Left ventricle myocardium superior (tissue), 1 donor: ENCODE data around the gene PPFIA4. TPM values are rescaled to one million over a fixed set of nuclear protein-coding genes. Genes with fewer than 3 reads are reported as not detected.
A peak's percentile ranks its signal among the peaks of the same experiment; 100 is the strongest.
"Not testable (repeated sequence)": the region's sequence is repeated elsewhere in the genome, so short reads cannot be mapped to it uniquely, and the experiment has no call there.

Source experiments
- ATAC-seq: fragments of 200-7000 bp; cut with Tn5 transposase; one replicate; pipeline ENCODE4 v1.9.1; 2020; ENCODE audit warnings: mild to moderate bottlenecking, moderate library complexity
- DNase-seq: peaks from one replicate; pipeline ENCODE4 v3.0.0-alpha.2; 2020
- intact Hi-C: fragments of 100-400 bp; cut with micrococcal nuclease; formaldehyde crosslinking; loops from one replicate; pipeline ENCODE4 v1.11.0; 2022
- long read RNA-seq: library from polyadenylated mRNA; unstranded; transcript quantifications from one replicate; pipeline ENCODE4 v2.0.0, GENCODE V29; 2021
- total RNA-seq: library from RNA; stranded (reverse); fragmentation: NEBNext Ultra II Directional; extraction: Animal tissue kit (Norgen Biotek cat#: 25700); gene quantifications from one replicate; pipeline ENCODE4 v1.2.1, GENCODE V29; 2021
- donor health status: DM: no; HTN: yes; CAD: no; lungs with severe emphysema.

The PPFIA4 gene
- total RNA-seq = 21.3 TPM
- long read RNA-seq, partial matches to known transcripts = 11 of 32 reads
- long read RNA-seq, other reads (novel, unspliced or antisense) = 21 of 32 reads

DNA sequence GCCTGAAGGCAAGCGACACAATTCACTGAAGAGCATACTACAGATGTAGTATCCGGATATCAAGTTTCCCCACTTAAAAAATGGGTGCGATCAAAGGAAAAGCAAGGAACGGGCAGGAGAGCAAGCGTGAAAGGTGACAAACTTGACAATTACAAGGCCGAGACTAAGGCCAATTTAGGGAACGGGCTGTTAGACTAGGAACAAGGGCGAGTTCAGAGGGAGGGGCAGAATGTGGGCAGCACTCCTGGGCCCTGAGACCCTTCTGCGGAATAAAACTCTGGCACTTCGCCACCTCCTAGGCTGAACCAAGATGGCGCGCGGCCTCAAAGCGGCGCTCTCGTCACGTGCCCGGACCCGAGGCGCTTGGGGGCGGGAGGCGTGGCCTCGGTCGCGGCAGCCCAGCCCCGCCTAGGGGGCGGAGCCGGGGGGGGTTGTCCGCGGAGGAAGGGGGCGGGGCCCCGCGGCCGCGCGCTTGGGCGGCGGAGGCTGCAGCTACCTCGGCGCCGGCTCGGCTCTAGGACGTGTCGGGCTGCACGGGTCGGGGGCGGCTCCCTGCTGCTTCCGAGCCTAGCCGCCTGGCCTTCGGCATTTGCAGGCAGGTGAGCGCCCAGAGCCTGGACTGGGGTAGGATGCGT lies at the start of gene PPFIA4:
TSS of gene PPFIA4 (plus strand) at position 461 of the 635 bp plus-strand sequence. CDS start 12,518 bp downstream, outside the sequence.
- ATAC-seq = peak; percentile 81
- intact Hi-C loops = no loop called here
- DNase-seq = peak; percentile 94

DNA sequence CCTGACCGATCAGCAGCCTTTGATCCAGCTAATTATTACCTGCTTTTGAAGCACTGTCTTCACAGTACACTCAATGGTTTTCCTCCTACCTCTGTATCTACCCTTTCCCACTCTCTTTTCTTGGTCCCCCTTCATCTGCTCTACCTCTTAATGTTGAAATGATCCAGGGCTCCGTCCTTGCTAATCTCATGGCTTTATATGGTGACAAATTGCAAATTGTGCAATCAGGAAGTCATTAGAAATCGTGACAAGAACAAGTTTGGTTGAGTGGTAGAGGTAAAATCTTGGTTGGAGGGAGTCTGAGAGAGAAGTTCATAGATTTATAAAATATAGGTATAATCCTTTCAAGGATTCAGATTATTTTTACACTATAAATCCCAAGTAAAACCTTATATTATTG lies 49.7 kb upstream of the PPFIA4 start:
- ATAC-seq = no peak
- DNase-seq = no peak
- intact Hi-C loops = no loop called here

DNA sequence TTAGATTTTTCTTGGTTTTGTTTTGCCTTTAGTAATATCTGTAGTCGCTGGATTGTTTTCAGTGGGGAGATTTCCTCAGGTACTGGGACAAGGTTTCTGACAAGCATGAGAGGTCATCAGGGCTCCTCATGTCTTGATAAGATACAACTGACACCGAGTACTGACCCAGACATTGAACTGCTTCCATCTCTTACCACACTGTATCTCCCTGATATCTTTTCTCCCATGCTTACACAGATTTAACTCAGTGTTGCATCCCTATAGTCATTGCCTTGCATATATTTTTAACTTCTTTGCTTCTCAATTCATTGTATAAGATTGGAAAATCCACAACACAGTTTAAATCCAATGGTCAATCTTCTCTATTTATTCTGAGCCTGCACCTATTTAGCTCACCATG lies 46.8 kb upstream of the PPFIA4 start:
- ATAC-seq = no peak
- intact Hi-C loops = no loop called here
- DNase-seq = no peak

DNA sequence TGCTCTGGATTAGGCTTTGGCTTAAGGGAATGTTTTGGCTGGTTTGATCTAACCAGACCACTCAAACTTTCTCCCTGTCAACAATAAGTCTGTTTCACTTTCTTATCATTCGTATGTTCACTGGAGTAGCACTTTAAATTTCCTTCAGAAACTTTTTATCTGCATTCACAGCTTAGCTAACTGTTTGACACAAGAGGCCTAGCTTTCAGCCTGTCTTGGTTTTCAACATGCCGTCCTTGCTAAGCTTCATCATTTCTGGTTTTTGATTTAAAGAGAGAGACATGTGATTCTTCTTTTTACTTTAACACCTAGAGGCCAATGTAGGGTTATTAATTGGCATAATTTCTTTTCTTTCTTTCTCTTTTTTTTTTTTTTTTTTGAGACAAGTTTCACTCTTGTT lies 44.4 kb upstream of the PPFIA4 start:
- no peak for ATAC-seq
- intact Hi-C loops = no loop called here

DNA sequence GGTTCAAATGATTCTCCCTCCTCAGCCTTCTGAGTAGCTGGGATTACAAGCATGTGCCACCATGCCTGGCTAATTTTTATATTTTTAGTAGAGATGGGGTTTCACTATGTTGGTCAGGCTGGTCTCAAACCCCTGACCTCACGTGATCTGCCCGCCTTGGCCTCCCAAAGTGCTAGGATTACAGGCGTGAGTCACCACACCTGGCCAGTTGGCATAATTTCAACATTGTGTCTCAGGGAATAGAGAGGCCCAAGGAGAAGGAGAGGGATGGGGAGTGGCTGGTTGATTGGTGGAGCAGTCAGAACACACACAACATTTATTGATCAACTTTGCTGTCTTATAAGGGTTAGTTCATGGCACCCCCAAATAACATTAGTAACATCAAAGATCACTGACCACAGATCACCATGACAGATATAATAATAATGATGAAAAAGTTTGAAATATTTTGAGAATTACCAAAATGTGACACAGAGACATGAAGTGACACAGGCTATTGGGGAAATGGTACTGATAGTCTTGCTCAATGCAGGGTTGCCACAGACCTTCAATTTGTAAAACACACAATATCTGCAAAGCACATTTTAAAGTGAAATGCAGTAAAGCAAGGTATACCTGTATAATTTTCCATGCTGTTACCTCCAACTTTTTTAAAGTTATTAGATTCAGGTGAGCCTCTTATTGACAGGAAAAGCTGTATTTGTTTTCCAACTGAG lies 43.4 kb upstream of the PPFIA4 start:
- ATAC-seq (no peak), DNase-seq (no peak)
- intact Hi-C loops = no loop called here

More for the DNA sequence above, 44.4 kb upstream of the PPFIA4 start:
- no peak for DNase-seq

DNA sequence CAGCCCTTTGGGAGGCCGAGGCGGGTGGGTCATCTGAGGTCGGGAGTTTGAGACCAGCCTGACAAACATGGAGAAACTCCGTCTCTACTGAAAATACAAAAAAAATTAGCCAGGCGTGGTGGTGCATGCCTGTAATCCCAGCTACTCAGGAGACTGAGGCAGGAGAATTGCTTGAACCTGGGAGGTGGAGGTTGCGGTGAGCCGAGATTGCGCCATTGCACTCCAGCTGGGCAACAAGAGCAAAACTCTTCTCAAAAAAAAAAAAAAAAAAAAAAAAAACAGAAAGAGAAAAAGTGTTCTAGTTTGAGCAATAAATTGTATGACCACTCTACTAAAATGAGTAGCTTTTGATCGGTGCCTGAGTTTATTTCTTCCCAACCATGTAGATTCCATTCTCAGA lies 40.2 kb upstream of the PPFIA4 start:
- ATAC-seq, intact Hi-C loops, DNase-seq: not testable (repeated sequence)

DNA sequence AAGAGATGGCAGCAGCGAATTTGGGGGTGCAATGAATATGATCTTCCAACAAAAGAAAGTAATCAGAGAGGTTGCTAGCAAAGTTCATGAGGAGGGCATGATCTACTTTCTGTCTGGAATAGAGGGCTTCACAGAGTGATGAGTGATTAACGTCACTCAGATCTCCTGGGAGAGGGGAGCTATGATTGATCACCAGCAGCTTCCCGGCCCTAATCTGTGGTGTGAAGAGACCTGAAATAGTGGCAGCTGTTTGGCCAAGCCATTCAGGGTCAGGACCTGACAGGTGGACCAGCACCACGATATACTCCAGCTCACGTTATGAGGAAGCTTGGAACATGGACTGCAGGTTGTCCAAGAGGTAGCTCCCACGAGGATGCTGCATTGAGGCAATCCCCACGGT lies 39.0 kb upstream of the PPFIA4 start:
- intact Hi-C loops = no loop called here
- no peak for ATAC-seq
- DNase-seq = no peak

DNA sequence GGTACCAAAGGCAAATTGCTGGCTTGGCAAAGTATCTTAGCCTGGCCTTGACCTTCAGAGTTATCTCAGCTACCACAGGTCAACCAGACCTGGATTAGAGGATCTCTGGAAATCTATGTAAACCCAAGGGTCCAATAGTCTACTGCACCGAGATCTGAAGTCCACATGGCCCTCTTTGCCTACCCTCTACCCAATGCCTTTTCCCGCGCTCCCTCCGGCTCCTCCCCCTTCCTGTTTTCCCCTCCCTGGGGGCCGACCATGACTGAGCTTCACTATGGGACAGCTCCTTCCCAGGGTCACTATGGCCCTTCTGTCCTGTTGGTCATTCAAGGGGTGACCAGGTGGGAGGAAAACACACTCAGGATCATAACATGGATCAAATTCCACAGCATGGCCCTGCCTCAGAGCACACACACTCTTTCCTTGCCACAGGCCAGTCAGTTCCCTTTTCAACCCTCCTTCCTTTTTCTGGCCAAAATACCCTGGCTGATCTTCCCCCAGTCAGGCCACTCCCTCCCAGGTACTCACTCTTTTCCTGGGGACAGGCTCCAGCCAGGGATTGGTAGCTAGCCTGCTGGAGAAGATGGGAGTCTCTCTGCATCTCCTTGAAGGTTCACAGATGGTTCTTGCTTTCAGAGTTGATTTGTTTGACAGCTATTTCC lies 38.2 kb upstream of the PPFIA4 start:
- intact Hi-C loops = no loop called here
- ATAC-seq (no peak), DNase-seq (no peak)

DNA sequence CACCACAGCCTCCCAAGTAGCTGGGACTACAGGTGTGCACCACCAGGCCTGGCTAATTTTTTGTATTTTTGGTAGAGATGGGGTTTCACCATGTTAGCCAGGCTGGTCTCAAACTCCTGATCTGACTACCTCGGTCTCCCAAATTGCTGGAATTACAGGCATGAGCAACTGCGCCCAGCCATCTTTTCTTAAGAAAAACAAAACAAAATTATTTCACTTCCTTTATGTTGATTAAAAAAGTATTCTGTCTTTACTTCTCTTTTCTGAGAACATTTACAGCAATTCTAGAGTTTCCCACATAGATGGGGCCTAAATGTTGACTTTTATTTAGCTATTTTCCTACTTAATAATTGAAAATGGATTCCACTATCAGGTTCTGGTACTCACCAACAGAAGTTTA lies 36.4 kb upstream of the PPFIA4 start:
- intact Hi-C loops = loop anchor here (10.0 kb wide), 1 partner anchor 235 kb away; no protein-coding TSS in a partner anchor
- no peak for ATAC-seq
- no peak for DNase-seq

DNA sequence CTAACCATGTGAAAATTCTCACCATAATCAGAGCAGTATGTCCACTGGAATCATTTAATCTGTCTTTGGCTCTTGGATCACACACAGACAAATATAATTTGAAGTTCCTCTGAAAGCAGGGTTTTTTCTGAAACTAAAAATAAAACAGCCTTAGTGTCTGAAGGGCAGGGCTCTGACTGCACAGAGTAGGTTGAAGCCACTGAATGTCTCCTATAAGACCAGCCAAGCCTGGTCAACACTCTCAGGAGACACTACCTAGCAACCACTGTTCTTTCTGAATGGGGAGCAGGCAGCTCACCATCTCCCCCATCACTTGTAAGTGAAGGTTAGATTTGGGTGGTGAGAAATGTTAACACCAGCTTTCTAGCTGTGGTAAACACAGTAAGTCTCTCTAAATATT lies 35.2 kb upstream of the PPFIA4 start:
- intact Hi-C loops = loop anchor here (10.0 kb wide), 1 partner anchor 236 kb away; no protein-coding TSS in a partner anchor
- no peak for DNase-seq

DNA sequence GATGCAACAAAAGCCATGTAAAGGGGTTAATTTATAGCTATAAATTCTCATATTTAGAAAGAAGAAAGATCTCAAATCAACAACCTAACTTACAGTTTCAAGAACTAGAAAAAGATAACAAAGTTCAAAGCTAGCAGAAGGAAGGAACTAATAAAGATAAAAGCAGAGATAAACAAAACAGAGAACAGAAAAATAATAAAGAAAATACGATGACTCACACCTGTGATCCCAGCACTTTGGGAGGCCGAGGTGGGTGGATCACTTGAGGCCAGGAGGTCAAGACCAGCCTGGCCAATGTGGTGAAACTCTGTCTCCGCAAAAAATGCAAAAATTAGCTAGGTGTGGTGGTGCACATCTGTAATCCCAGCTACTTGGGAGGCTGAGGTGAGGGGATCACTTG lies 31.5 kb upstream of the PPFIA4 start:
- DNase-seq (no peak), ATAC-seq (no peak)
- intact Hi-C loops = loop anchor here (5.0 to 10.0 kb wide), 2 partner anchors 67 to 240 kb away; partner anchors contain the start of gene KLHL12

More for the DNA sequence above, 35.2 kb upstream of the PPFIA4 start:
- ATAC-seq = no peak

DNA sequence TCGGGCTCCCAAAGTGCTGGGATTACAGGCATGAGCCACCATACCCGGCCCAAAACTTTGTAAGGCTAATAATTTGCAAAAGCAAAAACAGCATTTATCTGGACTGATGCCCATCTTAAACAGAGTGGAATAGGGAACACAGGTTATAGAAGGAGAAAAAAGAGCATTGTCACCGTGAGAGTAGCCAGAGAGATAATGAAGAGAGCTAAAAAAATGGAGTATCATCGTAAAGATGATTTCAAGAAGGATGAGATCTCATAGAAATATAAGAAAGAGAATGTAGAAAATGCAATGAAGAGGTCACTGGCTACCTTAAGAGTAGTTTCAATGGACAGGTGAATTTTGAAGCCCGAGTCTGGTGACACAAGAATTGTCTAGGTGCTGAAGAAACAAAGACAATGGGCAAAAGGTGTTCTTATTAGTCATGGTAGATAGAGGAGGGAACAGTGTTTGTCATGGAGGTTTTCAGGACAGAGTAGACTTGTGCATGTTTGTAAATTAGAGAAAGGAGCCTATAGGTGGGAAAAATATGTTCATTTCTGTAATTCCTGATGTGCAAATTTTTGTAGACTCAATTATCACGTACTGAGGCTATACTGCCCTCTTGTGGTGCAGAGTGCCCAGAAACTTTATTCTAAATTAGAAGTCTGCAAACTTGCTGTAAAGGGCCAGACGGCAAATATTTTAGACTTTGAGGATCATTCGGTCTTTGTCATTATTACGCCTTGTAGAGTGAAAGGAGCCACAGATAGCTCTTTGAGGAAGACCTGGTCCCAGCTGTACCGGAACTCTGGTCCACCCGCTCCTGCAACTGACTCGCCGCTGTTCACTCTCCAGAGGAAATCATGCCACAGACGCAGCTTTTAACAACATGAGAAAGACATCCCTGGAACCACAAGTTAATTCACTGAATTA lies 27.2 kb upstream of the PPFIA4 start:
- no peak for DNase-seq
- intact Hi-C loops = loop anchor here (5.0 to 10.0 kb wide), 2 partner anchors 72 to 244 kb away; partner anchors contain the start of gene KLHL12
- no peak for ATAC-seq

DNA sequence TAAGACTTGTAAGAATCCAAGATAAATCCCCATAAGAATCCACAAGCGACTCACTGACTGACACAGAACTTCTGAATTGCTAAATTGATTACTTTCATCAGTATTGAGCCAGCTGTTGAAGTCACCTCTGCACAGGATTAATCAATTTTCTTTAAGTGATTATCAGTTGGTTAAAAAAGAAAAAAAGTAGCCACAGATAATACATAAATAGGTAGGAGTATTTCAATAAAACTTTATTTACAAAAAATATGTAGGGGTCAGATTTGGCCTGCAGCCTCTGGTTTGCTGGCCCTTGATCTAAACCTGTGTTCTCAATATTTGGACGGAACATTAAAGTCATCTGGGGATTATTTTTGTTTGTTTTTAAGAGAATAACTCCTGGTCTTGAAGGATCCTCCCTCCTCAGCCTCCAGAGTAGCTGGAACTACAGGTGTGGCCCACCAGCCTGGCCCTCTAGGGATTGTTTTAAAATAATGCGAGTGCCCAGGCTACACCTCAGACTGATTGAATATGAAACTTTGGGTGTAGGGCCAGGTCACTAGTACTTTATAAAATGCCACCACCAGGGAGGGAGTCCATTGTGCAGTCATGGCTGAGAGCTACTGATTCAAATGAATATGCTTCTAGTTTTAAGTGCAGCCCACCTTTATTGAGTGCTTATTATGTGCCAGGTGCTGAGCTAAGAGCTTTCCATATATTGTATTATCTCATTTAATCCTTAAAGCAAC lies 25.9 kb upstream of the PPFIA4 start:
- ATAC-seq (no peak), DNase-seq (no peak)
- intact Hi-C loops = no loop called here

DNA sequence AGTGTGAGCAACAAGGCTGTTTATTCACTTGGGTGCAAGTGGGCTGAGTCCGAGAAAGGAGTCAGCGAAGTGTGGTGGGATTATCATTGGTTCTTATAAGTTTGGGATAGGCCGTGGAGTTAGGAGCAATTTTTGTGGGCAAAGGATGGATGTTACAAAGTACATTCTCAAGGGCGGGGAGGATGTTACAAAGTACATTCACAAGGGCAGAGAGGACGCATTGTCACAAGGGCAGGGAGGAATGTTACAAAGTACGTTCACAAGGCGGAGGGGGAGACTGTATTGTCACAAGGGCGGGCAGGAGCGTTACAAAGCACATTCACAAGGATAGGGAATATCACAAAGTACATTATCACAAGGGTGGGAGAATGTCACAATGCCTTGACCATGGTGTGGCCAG lies 24.3 kb upstream of the PPFIA4 start:
- DNase-seq (no peak), ATAC-seq (no peak)
- intact Hi-C loops = no loop called here

DNA sequence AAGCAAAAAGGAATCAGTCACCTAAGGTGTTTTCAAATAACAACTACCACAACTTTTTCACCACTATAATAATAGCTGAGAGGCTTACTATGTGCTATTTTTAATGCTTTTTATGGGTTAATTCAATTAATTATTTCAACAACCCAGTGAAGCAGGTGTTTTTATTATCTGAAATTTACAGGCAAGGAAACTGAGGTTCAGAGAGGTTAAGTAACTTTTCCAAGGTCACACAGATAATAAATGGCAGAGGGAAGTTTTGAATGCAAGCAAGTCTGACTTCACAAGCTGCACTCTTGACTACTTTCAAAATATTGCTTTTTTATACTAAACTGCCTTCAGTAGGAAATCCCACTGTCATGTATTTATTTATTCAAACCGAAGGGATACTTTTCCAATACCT lies 23.3 kb upstream of the PPFIA4 start:
- no peak for ATAC-seq
- DNase-seq = no peak
- intact Hi-C loops = no loop called here

DNA sequence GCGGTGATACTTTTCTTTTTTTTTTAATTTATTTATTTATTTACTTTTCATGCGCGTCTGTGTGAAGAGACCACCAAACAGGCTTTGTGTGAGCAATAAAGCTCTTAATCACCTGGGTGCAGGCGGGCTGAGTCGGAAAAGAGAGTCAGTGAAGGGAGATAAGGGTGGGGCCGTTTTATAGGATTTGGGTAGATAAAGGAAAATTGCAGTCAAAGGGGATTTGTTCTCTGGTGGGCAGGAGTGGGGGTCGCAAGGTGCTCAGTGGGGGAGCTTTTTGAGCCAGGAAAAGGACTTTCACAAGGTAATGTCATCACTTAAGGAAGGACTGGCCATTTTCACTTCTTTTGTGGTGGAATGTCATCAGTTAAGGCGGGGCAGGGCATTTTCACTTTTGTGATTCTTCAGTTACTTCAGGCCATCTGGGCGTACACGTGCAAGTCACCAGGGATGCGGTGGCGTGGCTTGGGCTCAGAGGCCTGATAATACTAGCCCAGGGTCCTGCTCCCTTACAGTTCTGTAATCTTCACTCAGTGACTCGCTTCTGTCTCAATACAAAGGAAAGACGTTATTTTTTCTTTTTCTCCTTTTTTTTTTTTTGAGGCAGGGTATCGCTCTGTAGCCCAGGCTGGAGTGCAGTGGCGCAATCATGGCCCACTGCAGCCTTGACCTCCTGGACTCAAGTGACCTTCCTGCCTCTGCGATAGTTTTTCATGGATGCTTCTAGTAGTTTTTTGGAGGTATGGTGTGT lies 20.7 kb upstream of the PPFIA4 start:
- ATAC-seq, DNase-seq, intact Hi-C loops: not testable (repeated sequence)
